HG02970 (cell line): ENCODE results near the gene CPD.
"Not testable (repeated sequence)": the region's sequence is repeated elsewhere in the genome, so short reads cannot be mapped to it uniquely, and the experiment has no call there.

ENCODE experiments used
- ATAC-seq: cut with Tn5 transposase; IDR thresholded peaks from one replicate; pipeline ENCODE4 v1.9.1; 2021; ENCODE audit warnings: mild to moderate bottlenecking, moderate library complexity, moderate number of reproducible peaks; ENCODE audit not compliant: unreplicated experiment, low FRiP score

Gene CPD

DNA sequence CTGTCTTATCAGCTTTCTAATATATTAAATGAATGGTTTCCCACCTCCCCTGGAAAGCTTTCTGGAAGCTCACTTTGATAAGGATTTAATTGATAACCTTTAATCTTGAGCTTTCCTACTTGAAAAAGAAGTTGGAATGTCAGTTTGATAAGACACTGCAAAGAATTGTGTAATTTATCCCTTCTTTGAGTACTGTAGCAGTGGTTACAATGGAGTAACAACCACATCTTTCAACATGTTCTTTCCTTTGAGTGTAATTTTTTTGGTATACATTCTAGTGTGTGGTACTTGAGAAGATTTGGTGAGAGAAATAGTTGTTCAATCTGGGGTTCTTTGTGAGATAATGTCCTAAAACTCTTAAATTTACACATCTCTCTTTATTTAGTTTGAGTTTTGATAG is 43.4 kb downstream of the CPD start:
- no peak for ATAC-seq

DNA sequence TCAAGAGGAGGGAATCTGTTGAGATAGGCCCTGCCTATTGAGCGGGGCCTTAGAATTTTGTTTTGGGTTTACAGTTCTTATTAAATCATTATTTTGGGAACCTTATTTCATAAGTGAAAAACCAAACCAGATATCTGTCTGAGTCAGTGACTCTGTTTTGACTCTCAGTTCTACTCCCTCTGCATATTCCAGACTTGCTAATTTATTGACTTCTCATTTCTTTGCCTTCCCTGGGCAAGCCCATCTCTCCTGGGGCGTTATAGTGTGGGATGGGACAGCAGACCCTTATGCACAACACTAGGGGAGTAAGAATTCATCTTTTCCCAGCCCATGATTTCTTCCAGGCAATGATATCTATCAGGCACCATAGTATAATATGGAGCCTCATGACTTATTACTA is 45.7 kb downstream of the CPD start:
- ATAC-seq: no peak

DNA sequence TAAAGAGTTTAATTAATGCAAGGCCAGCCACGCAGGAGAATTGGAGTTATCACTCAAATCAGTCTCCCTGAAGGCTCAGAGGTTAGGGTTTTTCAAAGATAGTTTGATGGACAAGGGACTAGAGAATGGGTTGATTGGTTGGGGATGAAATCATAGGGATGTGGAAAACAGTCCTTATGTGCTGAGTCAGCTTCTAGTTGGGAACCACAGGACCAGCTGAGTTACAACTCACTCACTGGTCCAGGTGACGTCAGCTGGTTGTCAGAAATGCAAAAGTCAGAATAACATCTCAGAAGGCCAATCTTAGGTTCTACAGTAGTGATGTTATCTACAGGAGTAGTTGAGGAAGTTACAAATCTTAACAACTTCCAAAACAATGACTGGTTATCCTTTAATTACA is 47.6 kb downstream of the CPD start:
- no peak for ATAC-seq

DNA sequence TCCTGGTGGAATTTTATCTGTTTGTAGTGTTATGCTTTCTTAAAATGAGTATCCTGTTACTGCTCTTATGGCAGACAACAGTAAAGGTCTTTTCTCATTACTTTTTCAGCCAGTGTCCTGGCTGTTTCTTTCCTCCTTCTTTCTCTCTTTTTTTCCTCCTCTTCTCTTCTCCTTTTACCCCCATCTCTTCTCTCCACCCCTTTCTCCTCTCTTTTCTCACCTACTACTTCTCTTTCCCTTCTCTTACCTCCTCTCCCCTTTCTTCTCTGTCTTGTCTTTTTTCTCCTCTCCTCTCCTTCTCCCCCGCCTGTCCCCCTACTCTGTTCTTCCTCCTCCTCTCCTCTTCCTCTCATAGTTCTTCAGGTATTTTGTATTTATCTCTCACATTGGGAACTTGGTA is 48.9 kb downstream of the CPD start:
- ATAC-seq: no peak

DNA sequence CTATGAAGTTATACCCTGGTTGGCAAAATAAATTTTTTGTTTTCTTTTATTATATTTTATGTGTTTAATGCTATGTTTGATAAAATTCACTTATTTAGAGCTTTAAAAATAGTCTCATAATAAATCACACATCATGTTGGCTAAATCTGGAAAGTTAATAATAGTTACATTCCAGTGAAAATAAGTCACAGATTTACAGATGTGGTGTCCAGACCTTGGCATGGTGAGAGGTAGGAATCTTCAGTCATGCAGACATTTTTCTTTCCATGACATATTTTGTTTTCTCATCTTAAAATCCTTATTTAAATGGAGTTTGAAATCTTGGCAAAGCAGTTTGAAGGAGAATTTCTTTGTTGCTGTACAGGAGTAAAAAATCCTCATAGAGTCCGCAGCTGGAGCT is 50.4 kb downstream of the CPD start:
- ATAC-seq: no peak

DNA sequence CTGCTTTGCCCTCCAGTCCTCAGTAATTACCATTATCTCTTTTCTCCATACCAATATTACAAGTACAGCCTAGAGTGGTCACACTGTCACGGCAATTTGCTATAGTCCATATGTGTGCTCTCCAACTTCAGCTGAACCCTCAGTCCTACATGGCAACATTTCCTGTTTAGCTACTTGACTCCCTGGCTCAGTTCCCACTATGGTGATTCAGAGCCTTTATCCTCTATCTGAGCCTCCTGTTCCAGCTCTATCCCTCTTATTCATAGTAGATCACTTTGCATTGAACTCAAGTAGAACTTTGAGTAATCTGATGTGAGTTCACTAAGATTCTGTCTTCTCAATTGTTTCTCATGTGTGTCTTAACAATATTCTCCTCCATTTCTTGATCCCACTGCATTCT is 54.8 kb downstream of the CPD start:
- ATAC-seq: no peak

DNA sequence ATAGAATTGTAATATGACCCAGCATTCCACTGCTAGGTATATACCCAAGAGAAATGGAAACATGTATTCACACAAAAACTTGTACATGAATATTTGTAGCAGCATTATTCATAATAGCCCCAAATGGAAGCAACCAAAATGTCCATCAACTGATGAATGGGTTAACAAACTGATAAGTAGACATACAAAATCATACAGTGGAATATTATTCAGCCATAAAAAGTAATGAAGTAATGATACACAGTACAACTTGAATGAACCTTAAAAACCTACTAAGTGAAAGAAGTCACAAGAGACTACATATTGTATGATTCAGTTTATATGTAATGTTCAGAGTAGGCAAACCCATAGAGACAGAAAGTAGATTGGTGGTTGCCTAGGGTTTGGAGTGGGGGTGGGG is 58.0 kb downstream of the CPD start:
- ATAC-seq: no peak

DNA sequence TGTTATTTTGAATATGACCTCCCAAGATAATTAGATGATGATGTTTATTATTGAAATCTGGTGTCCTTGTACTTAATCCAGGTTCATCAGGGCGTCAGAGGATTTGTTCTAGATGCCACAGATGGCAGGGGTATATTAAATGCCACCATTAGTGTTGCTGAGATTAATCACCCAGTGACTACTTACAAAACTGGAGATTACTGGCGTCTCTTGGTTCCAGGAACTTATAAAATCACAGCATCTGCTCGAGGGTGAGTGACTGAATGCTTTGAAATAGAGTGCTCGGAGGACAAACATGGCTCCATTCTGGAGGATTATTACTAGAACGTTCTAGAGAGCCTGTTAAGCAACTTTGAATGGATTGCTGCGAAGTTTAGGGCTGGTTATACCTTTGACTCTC is 65.0 kb downstream of the CPD start:
- no peak for ATAC-seq

DNA sequence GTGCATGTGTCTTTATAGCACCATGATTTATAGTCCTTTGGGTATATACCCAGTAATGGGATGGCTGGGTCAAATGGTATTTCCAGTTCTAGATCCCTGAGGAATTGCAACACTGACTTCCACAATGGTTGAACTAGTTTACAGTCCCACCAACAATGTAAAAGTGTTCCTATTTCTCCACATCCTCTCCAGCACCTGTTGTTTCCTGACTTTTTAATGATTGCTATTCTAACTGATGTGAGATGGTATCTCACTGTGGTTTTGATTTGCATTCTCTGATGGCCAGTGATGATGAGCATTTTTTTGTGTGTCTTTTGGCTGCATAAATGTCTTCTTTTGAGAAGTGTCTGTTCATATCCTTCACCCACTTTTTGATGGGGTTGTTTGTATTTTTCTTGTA is 67.9 kb downstream of the CPD start:
- ATAC-seq: not testable (repeated sequence)

DNA sequence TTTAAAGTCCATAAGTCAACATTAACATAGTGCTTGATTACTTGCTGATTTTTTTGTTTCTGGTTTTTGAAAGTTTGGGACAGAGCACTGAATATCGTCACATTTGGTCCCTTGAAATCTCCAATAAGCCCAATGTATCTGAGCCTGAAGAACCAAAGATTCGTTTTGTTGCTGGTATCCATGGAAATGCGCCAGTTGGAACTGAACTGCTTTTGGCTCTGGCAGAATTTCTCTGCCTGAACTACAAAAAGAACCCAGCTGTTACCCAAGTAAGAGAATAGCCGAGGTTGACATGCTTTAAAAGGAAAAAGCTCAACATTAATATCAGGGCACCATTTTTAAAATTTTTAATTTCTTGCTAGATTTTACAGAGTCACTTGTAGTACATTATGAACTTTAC is 70.8 kb downstream of the CPD start:
- ATAC-seq: no peak

DNA sequence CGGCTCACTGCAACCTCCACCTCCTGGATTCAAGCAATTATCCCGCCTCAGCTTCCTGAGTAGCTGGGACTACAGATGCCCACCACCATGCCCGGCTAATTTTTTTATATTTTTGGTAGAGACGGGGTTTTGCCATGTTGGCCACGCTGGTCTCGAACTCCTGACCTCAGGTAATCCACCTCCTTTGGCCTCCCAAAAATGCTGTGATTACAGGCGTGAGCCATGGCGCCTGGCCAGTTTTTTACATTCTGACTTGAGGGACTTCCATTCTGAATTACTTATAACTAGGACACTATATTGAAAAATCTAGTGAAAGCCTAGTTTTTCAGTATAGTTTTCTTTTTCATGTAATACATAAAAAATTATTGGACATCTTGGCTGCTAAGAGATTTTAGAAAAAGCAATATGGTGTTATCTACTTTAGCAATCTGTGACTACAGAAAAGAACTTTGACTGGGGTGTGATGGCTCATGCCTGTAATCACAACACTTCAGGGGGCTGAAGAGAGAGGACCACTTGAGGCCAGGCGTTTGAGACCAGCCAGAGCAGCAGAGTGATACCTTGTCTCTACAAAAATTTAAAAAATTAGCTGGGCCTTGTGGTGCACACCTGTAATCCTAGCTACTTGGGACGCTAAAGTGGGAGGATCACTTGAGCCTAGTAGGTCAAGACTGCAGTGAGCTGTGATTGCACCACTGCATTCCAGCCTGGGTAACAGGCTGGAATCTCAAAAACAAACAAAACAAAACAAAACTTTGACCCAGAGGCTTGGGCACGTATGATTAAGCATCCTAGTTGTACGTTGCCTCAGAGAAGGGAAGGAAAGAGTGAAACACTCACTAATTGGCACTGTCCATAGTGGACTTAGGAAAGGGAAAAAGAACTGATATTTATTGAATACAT is 71.6 kb downstream of the CPD start:
- ATAC-seq: no peak

DNA sequence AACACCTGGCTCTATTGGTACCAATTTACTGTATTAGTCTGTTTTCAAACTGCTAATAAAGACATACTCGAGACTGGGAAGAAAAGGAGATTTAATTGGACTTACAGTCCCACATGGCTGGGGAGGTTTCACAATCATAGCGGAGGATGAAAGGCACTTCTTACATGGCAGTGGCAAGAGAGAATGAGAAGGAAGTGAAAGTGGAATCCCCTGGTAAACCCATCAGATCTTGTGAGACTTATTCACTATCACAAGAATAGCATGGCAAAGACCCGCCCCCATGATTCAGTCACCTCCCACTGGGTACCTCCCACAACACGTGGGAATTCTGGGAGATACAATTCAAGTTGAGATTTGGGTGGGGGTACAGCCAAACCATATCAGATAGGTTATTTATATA is 75.9 kb downstream of the CPD start:
- ATAC-seq: no peak

DNA sequence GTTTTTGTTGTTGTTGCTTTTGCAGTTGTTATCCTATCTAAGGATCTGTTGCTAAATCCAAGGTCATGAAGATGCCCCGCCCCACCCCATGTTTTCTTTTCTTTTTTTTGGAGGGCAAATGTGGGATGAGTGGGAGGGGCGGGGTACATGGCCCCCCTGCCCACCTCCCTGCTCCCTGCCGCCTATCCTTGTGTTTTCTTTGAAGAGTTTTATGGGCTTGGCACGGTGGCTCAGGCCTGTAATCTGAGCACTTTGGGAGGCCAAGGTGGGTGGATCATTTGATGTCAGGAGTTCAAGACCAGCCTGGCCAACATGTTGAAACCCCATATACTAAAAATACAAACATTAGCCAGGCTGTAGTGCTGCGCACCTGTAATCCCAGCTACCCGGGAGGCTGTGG is 79.6 kb downstream of the CPD start:
- ATAC-seq: no peak

DNA sequence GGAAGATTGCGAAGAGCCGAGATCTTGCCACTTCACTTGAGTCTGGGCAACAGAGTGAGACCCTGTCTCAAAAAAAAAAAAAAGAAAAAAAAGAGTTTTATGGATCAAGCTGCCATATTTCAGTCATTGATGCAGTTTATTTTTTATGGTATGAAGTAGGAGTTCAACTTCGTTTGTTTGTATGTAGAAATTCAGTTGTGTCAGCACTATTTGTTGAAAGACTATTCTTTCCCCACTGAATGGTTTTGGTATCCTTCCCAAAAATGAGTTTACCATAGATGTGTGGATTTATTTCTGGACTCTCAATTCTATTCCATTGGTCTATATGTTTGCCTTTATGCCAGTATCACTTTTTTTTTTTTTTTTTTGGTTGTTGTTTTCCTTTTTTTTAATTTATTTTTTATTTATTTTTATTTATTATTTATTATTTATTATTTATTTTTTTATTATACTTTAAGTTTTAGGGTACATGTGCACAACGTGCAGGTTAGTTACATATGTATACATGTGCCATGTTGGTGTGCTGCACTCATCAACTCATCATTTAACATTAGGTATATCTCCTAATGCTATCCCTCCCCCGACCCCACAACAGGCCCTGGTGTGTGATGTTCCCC is 80.2 kb downstream of the CPD start:
- ATAC-seq: not testable (repeated sequence)

DNA sequence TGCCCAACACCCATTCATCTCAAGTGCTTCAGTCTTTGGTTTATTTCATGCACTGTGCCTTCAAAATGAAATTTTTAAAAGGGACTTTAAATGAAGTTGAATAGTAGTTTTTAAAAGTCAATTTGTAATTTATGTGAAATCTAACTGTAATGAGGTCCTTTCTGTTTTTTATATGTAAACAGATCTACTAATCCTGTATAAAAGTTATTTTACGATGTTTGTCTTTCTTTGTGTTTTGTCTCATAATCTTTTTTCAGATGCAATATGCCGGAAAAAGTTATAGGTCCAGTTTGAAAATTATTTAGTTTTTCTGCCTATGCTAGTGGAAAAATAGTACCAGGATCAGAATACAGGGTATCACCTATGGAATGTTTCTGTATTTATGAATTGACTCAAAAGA is 89.7 kb downstream of the CPD start:
- no peak for ATAC-seq

DNA sequence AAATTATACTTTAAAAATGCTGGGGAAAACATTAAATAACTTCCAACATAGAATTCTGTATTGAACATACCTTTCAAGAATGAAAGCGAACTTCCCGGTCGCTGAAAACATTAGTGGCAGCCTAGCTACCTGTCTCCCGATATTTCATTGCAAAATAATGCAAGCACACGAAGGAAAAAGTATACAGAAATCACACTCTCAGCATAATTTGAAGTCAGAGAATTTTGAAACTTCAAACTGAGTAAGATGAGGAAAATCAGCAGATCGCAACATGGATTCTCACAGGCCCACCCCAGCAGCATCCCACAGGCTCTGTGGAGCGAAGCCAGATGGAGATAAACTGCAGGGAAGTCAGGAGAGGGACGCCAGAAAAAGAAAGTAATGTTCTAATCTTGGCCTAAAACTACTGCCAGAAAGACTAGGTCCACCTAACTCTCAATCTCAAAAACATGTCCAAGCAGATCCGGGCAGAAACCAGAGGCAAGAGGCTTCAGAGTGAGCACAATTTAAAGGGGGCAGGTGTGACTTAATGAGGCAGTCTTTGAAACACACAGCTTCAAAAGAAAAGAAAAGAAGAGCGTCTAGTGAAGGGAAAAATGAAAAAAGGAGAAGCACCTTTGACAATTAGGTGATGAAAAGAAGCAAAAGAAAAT is 93.6 kb downstream of the CPD start:
- no peak for ATAC-seq

DNA sequence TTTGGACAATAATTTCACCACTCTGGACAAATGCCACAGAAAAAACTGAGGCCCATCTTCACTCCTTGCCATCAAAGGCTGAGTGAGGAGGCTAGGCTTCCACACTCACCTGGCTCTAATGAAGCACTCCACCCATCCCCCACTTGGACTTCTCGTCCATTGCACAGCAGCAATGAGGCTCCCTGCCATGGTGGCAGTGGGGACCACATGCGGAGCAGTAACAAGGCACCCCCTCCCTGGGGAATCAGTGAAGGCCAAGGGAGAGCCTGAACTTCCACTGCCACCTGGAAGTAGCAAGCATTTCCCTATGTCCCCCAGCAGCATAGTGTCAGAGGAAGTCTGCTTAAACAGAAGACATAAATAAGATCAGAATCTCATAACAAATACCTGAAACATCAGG is 96.5 kb downstream of the CPD start:
- ATAC-seq: no peak

DNA sequence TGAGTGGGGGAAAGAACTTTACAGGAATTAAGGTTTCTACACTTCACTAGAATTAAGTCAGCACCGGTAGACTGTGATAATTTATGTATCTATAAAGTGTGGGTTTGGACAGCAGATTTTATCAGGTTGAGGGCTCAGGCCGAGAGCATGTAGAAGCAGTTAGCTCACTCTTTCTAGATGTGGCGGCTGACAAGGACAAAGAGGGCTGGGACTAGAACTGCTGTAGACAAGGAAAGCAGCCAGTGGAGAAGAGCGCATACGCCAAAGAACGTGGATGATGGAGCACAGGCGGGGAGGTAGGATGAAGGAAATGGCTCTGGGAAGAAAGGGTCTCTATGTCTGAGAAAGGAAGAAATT is 98.0 kb downstream of the CPD start:
- ATAC-seq: peak; percentile 16

DNA sequence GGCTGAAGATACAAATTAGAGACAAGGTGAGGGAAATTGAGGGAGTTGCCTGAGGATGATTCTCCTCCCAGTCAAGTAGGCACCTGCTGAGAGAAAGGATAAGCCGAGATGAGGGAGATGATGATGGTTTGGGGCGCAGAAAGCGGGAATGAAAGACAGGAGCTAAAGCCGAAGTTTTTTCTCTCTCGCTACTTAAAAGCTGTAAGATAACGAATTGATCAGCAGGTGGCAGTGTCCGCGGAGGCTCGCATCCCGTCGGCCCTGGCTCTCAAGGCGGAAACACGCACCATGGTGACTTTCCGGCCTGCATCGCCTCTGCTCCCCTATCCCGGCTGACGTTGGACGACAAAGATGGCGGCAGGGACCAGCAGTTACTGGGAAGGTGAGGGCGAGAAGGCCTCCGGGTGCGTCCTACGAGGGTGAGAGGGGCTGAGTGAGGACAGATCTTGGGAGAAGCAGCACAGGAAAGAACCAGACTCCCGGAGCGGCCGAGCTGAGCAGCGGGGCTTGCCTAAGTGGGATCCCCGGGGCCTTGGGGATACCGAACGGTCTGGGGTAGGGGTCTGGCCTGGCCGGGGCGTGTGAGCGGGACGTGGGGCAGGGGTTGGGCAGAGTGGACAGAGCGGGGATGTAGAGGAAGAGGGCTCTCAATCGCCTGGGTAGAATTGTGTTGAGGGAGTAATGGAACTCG is 98.5 kb downstream of the CPD start, which contains the start of gene GOSR1:
TSS of gene GOSR1 (plus strand) at position 326 of the 691 bp plus-strand sequence. CDS start at position 352, 26 bp downstream.
- peak; percentile 85 for ATAC-seq

DNA sequence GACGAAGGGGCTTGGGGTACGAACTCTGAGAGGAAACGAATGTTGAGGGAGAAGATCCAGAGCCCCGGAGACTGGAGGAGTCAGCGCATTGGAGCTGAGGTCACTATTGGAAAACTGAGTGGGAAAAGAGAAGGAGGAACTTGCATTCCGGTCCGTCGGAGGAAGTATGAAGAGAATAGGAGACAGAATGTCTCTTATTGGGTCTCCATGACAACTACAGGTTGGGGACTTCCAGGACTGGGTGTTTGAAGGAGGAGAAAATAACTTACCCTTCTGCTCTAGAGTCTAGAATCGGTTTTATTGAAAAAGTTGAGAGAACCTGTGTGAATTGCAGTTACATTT is 99.0 kb downstream of the CPD start:
- peak; percentile 35 for ATAC-seq

DNA sequence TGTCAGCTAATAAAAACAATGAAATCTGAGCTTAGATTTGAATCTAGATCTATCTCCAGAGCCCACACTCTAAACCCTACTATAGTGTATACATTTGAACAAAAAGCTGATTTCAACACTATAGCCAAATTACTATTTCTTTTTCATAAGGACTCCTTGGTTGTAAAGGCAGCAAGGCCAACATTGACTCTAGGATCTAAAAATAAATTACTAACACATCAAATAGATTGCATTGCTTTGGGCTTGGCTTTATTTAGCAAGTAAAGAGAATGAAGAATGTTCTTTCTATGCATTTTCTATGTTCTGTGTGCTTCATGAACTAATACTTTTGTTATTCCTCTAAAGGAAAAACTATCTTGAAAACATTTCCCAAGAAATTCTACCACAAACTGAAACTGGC is 103.8 kb downstream of the CPD start:
- ATAC-seq: no peak
